Hepatocyte (in vitro differentiated cells): ENCODE data around the gene CYTL1.

Source experiments
- CTCF ChIP-seq: fragments of 200-600 bp; sonication (generic); IDR thresholded peaks from 2 replicates; pipeline ENCODE4 v1.5.1; 2016; ENCODE audit warnings: antibody characterized with exemption, mild to moderate bottlenecking; ENCODE audit not compliant: poor library complexity
- EZH2 ChIP-seq: fragments of 200-600 bp; sonication (generic); IDR thresholded peaks from 2 replicates; pipeline ENCODE4 v1.6.1; 2016; ENCODE audit warnings: antibody characterized with exemption, mild to moderate bottlenecking, borderline replicate concordance
- EZH2phosphoT487 ChIP-seq: fragments of 200-600 bp; sonication (generic); IDR thresholded peaks from one replicate; pipeline ENCODE4 v1.6.1; 2018; ENCODE audit warnings: antibody characterized with exemption, mild to moderate bottlenecking, low read depth, moderate library complexity; ENCODE audit not compliant: unreplicated experiment, severe bottlenecking

- TF ChIP-seq CTCF (no peak), EZH2 (no peak), EZH2phosphoT487 (no peak)
Observed at GRCh38 chr4:4981427-4981826, 37.8 kb downstream of the CYTL1 start.
